Limb (tissue), 2 donors: ENCODE results near the gene USE1.
A peak's percentile ranks its signal among the peaks of the same experiment; 100 is the strongest.

ENCODE experiments used
- DNase-seq, 2 donors: peaks; one replicate each; pipeline ENCODE4 v3.0.0-alpha.2; 2016; ENCODE audit errors: extremely low spot score in 2 of 2

The USE1 gene

DNA sequence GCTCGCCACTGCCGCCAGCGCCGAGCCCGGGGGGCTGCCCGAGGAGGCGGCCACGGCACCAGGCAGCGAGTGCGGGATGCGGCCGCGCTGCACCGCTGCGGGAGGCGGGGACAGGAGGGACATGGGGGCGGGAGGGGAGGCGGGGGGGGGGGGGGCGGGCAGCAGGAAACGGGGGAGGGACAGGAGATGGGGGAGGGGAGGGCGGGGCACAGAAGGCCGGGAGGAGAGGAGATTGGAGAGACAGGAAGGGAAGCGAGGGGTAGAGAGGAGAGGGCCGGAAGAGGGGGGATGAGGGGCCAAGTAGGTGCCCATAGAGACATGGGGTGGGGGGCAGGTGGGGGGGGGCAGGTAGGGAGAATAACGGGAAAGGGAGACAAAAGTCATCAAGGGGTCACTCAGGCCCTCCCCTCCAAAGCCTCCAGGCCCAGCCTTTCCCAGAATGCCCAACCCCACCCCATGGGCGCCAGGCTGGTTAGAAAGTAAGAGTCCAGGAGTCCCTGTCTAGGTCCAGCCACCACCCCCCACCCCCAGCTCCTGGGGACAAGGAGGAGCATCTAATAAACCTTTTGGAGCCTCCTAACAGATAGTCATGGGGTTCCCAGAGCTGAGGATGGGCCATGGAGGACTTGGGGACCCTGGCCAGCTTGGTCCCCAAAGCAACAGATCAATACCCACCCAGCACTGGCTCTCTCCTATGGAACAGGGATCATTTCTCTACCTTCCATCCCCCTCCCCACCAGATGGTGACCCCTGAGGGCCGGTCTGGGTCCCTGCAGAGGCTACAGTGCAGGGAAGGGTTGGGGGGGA, 21.0 kb downstream of the USE1 start:
- DNase-seq, result peak; percentile 32 to 51

DNA sequence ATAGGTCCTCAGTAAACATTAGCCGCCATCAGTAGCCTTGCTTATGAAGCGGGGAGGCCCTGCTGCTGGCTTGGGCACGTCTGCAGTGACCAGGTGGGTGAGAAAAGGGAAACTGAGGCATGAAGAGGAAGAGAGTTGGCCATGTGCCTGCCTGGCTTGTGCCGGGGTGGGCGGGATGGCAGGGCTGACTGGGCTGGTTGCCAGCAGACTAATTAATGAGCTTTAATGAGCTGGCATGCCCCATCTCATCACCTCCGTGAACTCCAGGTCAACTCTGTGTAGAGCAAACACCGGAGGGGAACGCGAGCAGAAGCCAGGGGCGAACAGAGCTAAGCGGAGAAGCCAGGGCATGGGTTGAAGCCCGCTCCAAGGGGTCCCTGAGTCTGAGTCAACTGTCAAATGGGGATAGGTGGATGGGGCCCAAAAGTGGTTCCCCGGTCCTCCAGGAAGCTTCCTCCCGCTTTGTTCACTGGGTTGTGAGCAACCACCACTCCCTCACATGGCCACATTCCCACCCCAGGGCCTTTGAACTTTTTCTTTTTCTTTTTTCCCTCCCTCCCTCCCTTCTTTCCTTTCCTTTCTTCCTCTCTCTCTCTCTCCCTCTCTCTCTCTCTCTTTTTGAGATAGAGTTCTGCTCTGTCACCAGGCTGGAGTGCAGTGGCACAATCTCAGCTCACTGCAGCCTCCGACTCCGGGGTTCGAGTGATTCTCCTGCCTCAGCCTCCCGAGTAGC, 21.8 kb downstream of the USE1 start:
- DNase-seq, result no peak

DNA sequence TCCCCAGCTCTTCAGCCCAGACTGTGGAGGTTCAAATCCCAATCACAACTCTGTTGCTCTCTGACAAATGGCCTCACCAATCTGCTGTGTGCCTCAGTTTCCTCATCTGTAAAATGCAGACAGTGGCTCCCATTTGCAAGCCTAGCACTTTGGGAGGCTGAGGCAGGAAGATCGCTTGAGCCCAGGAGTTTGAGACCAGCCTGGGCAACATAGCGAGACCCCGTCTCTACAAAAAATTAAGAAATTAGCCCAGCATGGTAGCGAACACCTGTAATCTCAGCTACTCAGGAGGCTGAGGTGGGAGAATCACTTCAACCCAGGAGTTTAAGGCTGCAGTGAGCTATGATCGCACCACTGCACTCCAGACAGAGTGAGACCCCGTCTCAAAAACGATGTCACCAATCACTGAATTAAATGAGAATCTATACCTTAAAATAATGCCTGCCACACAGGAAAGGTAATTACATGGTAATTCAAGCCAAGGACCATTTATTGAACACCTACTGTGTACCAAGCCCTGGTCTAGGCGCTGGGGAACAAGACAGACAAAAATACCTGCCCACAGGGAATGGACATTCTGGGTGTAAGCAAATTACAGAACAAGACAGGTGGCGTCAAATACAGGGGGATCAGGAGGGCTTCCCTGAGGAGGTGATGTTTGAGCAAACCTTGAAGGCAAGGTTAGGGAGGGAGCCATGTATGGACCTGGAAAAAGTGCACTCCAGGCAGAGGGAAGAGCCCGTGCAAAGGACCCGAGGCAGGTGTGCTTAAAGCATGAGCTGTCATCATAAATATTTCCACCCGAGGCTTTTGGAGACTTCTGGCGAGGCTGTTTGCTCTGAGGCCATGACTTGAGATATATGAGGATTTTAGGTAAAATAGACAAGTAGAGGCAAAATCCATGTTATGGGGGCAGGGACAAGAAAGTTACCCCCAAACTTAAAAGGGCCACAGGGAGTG, 22.9 kb downstream of the USE1 start:
- DNase-seq, result no peak

DNA sequence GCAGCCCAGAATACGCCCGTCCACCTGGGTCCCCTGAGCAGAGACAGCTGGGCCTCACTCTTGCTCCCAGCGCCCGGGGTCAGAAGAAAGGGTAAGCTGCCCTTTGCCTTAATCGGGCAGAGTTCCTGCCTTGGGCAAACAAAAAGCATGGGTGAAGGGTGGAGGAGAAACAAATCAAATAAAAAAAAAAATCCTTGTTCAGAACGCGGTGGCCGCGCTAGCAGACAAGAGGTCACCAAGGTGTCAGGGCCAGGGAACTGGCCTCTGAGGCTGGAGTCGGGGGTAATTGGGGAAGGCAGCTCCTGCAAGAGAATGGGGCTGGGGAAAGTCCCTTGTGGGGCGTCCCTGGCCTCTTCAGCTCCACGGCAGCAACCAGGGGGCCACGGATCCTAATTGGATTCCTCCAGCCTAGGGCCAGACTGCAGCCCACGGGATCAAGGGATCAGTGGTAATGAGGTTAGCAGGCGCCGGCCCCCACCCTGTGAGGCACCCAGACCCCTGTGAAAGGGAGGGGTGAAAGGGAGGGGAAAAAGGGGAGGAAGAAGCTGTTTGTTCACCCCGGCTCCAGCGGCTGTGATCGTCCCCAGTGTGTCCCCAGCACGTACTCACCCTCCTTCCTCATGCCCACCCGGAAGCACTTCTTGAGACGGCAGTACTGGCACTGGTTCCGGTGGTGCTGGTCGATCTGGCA, 25.1 kb downstream of the USE1 start:
- no peak for DNase-seq

DNA sequence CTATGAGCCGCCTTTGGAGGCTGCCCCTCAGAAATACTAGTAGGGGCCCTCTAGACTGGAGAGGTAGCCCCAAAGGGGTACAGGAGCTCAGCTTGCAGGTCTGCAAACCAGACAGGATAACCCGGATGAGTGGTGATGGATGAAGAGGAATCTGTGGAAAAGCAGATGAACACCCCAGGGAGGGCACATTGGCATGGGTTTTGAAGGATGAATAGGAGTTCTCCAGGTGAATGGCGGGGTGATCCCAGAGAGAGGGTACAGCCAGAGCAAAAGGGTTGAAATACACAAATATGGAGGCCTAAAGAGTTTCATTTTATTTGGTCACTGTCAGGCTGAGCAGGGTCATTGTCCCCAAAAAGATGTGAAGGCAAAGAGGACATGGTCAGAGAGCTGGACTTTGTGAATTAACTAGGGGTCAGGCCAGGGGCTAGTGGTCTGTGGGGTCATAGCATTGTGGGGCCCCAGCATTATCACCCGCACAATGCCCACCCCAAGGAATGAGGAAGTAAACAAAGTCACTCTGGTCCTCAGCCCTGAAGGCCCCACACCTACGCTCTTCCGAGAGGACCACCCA, 25.8 kb downstream of the USE1 start:
- DNase-seq, result no peak

DNA sequence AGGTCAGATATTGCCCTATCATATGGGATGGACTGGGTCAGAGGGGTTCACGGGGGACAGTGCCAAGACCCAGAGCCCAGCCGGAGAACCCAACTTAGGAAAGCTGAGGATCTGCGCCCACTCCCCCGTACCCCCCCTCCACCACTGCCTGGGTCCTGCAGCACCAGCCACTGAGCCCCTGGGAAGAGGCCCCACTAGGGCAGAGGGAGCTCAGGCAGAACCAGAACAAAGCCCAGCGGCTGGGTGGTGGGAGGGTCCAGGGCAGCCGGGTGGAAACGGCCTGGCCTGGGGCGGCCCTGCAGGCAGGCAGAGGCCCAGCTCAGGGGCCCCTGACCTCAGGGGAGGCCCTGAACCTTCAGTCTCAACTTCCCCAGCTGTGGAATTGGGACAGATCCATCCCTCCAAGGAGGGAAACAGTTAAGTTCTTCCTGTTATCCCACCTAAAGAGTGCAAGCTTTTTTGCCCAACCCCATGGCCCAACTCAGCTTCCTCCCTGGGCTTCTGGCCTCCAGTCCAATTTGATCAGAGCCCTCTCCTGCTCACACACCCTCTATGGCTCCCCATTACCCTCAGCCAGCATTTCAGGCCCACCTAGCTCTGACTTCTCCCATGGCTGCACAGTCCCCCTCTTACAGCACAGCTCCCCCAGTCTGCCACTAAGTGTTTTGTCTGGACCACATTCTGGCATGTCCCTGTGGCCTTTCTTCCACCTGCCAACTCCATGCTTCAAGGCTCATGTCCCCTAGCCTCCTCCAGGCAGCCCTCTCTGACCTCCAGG, 27.5 kb downstream of the USE1 start:
- no peak for DNase-seq

DNA sequence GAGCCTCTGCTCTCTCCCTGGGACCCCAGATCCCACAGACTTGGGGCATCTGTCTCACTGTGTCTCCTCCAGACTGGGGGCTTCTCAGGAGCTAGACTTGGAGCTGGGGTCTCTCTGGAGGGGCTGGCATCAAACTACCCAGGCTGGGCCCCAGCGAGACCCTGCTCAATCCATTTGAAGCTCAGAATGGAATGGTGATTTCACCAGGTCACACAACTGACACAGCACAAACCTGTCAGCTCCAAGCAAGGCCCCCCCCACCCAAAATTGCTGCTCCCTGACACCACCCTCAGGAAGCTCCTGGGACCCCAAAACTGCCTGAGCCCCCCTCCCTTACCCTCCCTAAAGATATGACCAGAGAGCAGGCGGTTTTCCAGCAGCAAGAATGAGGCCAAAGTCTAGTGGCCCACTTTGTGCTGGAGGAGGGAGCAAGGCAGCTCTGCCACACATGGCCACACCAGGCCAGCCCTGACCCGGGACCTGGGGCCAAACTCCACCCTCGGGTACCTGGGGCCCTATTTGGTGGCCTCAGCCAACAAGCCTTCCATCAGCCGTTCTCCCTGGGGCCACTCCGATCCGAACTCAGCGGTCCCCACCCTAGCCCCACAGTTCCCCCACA, 28.2 kb downstream of the USE1 start:
- DNase-seq, result no peak

DNA sequence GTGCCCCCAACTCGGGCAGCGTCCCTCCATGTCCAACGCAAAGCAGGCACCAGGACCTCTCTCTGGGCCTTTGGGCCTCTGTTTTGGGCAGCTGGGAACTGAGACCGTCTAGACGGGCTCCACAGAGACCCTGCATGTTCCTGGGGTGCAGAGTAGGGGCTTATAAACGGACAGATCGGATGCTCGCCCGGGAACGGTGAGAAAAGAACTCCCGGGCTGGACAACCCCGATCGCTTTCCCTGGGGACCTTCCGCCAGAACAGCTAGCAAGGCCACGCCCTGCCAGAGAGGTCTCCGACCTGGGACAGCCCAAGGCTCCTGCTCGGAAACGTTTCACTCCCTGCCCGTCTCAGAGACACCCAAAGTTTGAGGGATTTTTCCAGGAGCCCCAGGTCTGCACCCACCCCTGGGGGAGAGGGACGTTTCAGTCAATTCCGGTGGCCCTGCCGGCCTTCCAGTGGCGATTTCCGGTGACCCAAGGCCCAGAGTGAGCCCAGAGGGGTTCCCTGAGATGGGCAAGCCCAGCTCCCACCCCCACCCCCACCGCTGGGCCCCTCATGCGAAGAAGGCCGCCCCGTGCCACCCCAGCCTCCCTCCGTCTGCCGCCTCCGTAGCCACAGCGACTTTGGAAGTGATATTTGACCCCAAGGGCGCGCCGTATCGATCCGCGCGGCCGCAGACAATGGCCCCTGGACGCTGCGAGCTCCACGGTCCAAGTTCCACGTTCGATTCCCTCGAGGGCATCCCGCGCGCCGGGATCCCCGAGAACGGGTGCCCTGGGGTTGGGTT, 28.9 kb downstream of the USE1 start:
- no peak for DNase-seq

DNA sequence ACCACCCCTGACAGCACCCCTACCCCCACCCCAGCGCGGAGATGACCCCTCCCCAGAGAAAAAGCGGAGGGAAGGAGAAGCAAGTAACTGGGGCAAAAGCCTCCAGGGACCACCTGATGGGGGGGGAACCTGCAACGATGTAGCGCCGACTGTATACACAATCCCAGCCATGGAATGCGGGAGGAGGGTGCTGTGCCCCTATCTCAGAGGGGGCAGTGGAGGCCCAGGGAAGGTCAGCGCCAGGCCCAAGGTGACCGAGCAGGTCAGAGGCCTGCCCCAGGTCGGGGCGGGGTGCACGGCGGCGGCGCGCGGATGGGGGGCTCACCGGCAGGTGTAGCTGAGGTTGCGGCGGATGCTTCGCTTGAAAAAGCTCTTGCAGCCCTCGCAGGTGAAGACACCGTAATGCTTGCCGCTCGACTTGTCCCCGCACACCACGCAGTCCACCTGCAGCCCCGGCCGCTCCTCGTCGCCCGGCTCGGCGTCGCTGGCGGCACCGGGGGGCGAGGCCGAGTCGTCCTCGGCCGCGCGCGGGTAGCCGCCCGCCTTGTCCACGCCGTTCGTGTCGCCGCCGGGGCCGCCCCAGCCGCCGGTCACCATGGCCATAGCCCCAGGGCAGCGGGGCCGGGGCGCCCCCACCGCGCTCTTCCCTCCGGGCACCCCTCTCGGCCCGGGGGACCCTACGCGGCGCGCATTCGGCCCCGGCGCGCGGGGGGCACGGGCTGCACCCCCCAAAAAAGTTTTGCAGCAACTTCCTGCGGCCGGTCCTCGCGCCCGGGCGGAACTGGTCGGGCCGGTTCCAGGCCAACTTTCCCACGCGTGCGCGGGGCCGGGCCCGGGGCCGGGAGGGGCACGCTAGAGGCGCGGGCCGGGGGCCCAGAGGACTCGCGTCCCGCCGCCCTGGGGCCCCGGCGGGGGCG, 29.7 kb downstream of the USE1 start:
- DNase-seq, result peak in 1 of 2 donors; percentile 68

DNA sequence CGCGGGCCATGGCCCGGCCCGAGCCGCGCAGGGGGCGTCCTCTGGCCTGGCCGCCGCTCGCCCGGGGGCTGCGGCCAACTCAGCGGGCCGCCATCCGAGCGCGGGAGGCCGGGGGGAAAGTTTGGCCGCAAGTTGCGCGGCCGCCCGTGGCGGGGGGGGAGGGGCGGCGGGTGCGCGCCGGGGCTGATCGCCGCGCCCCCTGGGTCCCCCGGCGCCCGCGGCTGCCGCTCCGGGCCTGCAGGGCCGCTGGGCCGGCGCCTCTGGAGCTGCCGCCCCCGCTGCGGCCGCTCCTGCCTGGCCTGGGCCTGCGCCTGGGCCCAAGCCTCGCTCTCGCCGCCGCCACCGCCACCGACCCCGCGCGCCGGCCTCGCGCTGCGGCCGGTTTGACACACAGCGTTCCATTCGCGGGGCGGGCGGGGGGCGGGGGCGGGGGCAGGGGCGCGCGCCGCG, 30.4 kb downstream of the USE1 start, which contains the start of gene NR2F6:
Gene NR2F6, minus strand, starts transcription at position 385 of the 450 bp plus-strand sequence. CDS start 699 bp downstream, outside the sequence.
- DNase-seq, result no peak

DNA sequence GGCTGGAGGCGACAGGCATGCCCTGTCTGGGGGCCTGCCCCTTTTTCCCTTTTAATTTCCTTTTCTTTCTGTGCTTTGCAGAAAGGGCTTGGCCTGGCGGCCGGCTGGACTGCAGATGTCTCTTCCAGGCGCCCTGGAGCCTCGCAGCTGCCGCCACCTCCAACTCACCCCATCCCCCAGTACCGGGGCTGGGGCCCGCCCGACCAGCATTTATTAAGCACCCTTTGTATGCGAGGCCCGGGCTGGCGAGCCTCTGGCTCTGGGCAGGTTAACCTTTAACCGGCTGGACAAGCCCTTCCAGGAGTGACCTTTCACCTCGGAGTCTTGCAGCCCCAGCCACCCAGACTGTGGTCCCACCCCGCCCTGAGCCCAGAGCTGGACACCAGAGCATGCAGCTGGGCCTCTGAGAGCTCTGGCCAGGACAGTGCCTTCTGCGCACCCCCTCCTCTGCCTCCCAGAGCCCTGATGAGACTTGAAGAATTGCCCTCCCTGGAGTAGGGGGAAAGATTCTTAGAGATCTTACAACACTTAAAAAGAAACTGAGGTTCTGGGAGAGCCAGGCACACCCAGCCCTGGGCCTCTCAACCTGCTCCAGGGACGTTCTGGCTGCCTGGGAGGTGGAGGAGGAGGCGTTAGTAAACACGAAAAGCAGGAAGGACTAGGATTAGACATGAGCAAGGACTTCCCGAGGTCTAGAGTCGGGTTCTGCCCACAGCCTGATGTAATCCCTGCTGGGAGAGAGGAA, 31.7 kb downstream of the USE1 start:
- peak in 1 of 2 donors; percentile 52 for DNase-seq

DNA sequence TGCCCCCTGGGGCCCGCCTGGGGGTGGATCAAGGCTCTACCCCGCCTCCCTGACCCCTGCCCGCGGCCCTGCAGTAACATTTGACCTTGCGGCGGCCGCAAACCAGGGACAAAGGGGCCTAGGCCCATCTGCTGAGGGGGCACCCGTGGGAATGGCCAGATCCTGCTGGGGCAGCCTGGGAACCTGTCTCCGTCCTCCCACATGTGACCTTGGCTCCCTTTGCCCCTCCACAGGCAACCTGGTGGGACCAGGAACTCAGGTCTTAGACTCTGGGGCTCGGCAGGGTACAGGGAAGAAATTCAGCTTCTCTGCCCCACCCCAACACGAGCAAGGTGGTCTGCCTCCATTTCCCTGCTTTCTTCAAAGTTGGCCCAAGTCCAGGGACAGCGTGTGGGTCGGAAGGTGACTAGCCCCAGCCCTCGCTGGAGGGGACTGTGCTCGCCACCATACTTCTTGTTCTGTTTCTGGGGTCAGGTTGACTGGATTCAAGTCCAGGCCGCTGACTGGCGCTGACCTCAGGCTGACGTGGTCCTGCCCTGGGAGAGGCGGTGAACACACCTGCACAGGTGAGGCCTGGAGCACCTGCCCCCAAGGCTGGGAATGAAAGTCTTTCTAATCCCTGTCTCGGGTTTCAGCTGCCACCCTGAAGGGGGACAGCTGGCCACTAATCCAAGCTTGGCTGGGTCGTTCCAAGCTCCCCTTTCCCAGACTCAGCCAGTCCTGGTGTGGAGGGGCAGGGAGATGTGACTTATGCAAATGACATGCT, 33.0 kb downstream of the USE1 start:
- DNase-seq, result no peak

DNA sequence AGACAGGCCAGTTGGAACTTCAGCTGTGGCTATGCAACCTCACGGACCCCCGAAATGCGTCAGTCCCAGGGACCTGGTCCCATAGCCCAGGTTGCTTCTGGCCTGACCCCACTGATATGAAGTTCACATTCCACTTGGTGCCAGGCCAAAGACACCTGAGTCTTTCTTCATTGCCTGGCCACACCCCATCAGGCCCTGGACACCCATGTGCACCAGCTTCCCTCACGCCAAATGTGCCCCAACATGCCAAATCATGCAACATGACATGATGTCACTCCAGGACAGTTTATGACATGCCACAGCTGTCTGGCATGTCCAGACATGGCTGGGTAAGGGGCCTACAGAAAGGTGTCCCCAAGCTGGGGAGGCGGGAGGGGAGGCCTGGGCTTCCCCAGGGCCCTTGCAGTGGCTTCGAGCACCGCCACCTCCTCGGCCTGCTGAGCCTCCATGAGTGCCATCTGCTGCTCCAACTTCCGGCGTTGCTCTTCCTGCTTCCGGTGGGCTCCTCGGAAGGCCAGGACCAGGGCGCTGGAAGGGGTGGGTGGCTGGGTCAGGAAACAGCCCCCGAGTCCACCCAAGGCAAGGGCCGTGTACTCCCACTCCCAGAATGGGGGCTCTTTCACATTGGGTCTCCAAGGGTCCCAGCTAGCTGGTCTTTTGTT, 34.9 kb downstream of the USE1 start:
- DNase-seq, result no peak

DNA sequence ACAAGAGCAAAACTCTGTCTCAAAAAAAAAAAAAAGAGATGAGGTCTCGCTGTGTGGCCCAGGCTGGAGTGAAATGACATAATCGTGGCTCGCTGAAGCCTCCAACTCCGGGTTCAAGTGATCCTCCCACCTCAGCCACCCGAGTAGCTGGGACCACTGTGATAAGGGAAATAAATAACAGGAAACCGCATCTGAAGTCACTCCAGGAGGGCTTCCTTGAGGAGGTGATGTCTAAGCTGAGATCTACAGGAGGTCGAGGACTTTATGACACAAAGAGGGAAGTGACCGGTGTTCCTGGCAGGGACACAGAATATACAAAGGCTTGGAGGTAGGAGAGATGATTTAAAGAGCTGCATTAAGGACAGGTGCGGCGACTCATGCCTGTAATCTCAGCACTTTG, 39.5 kb downstream of the USE1 start:
- DNase-seq, result no peak

DNA sequence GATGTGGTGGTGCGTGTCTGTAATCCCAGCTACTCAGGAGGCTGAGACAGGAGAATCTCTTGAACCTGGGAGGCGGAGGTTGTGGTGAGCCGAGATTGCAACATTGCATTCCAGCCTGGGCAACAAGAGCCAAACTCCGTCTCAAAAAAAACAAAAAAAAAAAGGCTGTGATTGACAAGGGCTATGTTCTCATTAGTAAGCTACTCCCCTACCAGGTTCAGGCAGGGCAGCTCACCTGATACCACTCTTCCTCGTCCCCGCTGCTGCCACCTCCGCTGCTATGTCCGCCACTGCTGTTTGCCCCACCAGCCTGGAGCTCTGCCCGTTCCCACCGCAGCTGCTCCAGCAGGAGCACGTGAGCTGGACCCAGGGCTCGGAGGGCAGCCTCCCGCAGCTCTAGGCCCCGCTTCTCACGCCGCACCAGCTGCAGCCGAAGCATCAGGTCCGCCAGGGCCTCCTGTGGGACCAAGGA, 40.0 kb downstream of the USE1 start:
- no peak for DNase-seq
